GM12878 (cell line): ENCODE results near the gene NKAP. TPM values are rescaled to one million over a fixed set of nuclear protein-coding genes. Genes with fewer than 3 reads are reported as not detected.

Experiments
- ATAC-seq: fragments of 200-7000 bp; cut with Tn5 transposase; 3 replicates; pipeline ENCODE4 v1.9.1; 2020; ENCODE audit warnings: mild to moderate bottlenecking, moderate library complexity
- BruUV-seq: library from RNA; stranded (reverse); fragments of 400-500 nt; replicated peaks from 2 replicates; lab custom pipeline; 2021; lab: Mats Ljungman, UMichigan
- CTCF ChIA-PET: fragments of 300-600 bp; sonication (Branson Sonifier 250); formaldehyde crosslinking; extraction: SDS; loops from one replicate; lab custom pipeline; 2021; ENCODE audit warnings: inconsistent platforms; lab: Yijun Ruan, JAX
- POLR2A ChIA-PET: fragments of 350-600 bp; formaldehyde crosslinking; extraction: SDS; loops from one replicate; lab custom pipeline; 2021; ENCODE audit warnings: inconsistent platforms; lab: Charles Lee
- RAD21 ChIA-PET: fragments of 300-600 bp; sonication (Branson Sonifier 250); formaldehyde crosslinking; loops from one replicate; lab custom pipeline; 2023; ENCODE audit warnings: antibody characterized with exemption; ENCODE audit not compliant: unreplicated experiment; lab: Charles Lee
- SMC1A ChIA-PET: fragments of 300-600 bp; sonication (Branson Sonifier 250); formaldehyde crosslinking; loops from one replicate; lab custom pipeline; 2023; ENCODE audit not compliant: unreplicated experiment, uncharacterized antibody; lab: Charles Lee
- DNase-seq: peaks from one replicate; pipeline ENCODE4 v3.0.0-alpha.2; 2011; ENCODE audit warnings: low read depth, low spot score
- FAIRE-seq: peaks from 3 replicates; lab custom pipeline; 2011; peaks lifted over from hg19 to GRCh38; lab: Jason Lieb, UNC
- H2AFZ ChIP-seq: 2 replicates; pipeline ENCODE4 v1.6.0; 2011; ENCODE audit warnings: low read depth, low read length, control low read depth; ENCODE audit not compliant: control insufficient read depth
- H3K27ac ChIP-seq: 2 replicates; pipeline ENCODE4 v1.5.1; 2011; ENCODE audit warnings: control low read depth; ENCODE audit not compliant: control insufficient read depth, insufficient read depth
- H3K27me3 ChIP-seq, 2 experiments: replicated peaks in 1 of 2; 2 replicates each; pipeline versions ENCODE4 v1.6.0 to v1.6.1; 2011; ENCODE audit warnings: low read length in 1 of 2; ENCODE audit not compliant: control insufficient read depth in 2 of 2, insufficient read depth in 2 of 2
- H3K36me3 ChIP-seq, 2 experiments: 2 replicates each; pipeline ENCODE4 v1.5.1; 2011; ENCODE audit warnings: low read length in 1 of 2; ENCODE audit not compliant: control insufficient read depth in 2 of 2, insufficient read depth in 2 of 2
- H3K4me1 ChIP-seq: 2 replicates; pipeline ENCODE4 v1.6.1; 2011; ENCODE audit warnings: mild to moderate bottlenecking, low read length, moderate library complexity, mixed read lengths; ENCODE audit not compliant: control insufficient read depth, insufficient read depth
- H3K4me2 ChIP-seq: 2 replicates; pipeline ENCODE4 v1.6.0; 2011; ENCODE audit warnings: control low read depth; ENCODE audit not compliant: control insufficient read depth, insufficient read depth
- H3K4me3 ChIP-seq: fragments of 200-600 bp; sonication (generic); 2 replicates; pipeline ENCODE4 v1.5.1; 2016
- H3K79me2 ChIP-seq: 2 replicates; pipeline ENCODE4 v1.6.0; 2011; ENCODE audit warnings: low read length; ENCODE audit not compliant: control insufficient read depth, insufficient read depth
- H3K9ac ChIP-seq: 2 replicates; pipeline ENCODE4 v1.8.0; 2011; ENCODE audit warnings: low read length, control low read depth, mixed read lengths; ENCODE audit not compliant: control insufficient read depth, insufficient read depth
- H3K9me3 ChIP-seq: replicated peaks from 3 replicates; pipeline ENCODE4 v1.5.1; 2011; ENCODE audit warnings: mild to moderate bottlenecking, low read length; ENCODE audit not compliant: control insufficient read depth, insufficient read depth
- H4K20me1 ChIP-seq: 2 replicates; pipeline ENCODE4 v1.6.0; 2011; ENCODE audit not compliant: control insufficient read depth, insufficient read depth
- BACH1 ChIP-seq: fragments of 450-650 bp; IDR thresholded peaks from 2 replicates; pipeline ENCODE4 v1.6.1; 2017; ENCODE audit warnings: mild to moderate bottlenecking, borderline replicate concordance
- CEBPB ChIP-seq, 2 experiments: fragments of 150-350 bp in 1 of 2; IDR thresholded peaks; 2 replicates each; pipeline ENCODE4 v1.6.1; 2012 to 2014; ENCODE audit warnings: low read depth in 2 of 2, low read length in 2 of 2, borderline replicate concordance in 1 of 2, inconsistent platforms in 1 of 2
- CTCF ChIP-seq, 3 experiments: IDR thresholded peaks in 2 of 3; conservative IDR thresholded peaks in 1 of 3; 2 replicates each; pipeline ENCODE4 v1.5.1; 2011; ENCODE audit warnings: low read depth in 3 of 3, low read length in 3 of 3, mild to moderate bottlenecking in 3 of 3, control low read depth in 2 of 3, moderate library complexity in 2 of 3, inconsistent platforms in 1 of 3, mixed read lengths in 1 of 3; ENCODE audit not compliant: control insufficient read depth in 2 of 3, insufficient read depth in 1 of 3; ENCODE audit errors: extremely low read depth in 1 of 3
- FOS ChIP-seq: IDR thresholded peaks from 3 replicates; pipeline ENCODE4 v1.6.1; 2011; ENCODE audit warnings: borderline replicate concordance; ENCODE audit not compliant: insufficient read length; ENCODE audit errors: extremely low read depth
- IKZF1 ChIP-seq: fragments of 450-650 bp; conservative IDR thresholded peaks from 2 replicates; pipeline ENCODE4 v1.6.1; 2017; ENCODE audit warnings: antibody characterized with exemption, mild to moderate bottlenecking
- KDM1A ChIP-seq: fragments of 200-600 bp; sonication (generic); IDR thresholded peaks from 2 replicates; pipeline ENCODE4 v1.6.1; 2016; ENCODE audit warnings: borderline replicate concordance
- RBBP5 ChIP-seq: fragments of 200-600 bp; sonication (generic); conservative IDR thresholded peaks from 2 replicates; pipeline ENCODE4 v1.6.1; 2016
- SIX5 ChIP-seq: IDR thresholded peaks from 2 replicates; pipeline ENCODE4 v1.6.1; 2011; ENCODE audit warnings: mild to moderate bottlenecking, low read depth, low read length, moderate library complexity; ENCODE audit not compliant: severe bottlenecking
- SP1 ChIP-seq: IDR thresholded peaks from one replicate; pipeline ENCODE4 v1.6.1; 2011; ENCODE audit warnings: low read depth, low read length
- SPI1 ChIP-seq: IDR thresholded peaks from 2 replicates; pipeline ENCODE4 v1.6.1; 2011; ENCODE audit warnings: low read depth, mild to moderate bottlenecking, low read length, moderate library complexity, borderline replicate concordance; ENCODE audit not compliant: insufficient read depth
- ZNF24 ChIP-seq: fragments of 450-650 bp; IDR thresholded peaks from 2 replicates; pipeline ENCODE4 v1.6.1; 2017; ENCODE audit warnings: antibody characterized with exemption, mild to moderate bottlenecking
- WGBS: methylation state at CpG from one replicate; pipeline ENCODE4 v1.1.6; 2016; ENCODE audit warnings: low lambda C conversion rate; ENCODE audit not compliant: insufficient replicate concordance, insufficient coverage; ENCODE audit errors: missing lambda C conversion rate; 5-methylcytosine and 5-hydroxymethylcytosine counted together
- in situ Hi-C: fragments of 300-500 bp; cut with MboI; formaldehyde crosslinking; loops from 9 replicates; pipeline ENCODE4 v1.14.3; 2018; ENCODE audit warnings: mixed read lengths
- intact Hi-C: fragments of 100-400 bp; cut with micrococcal nuclease; formaldehyde crosslinking; loops from one replicate; pipeline ENCODE4 v1.14.2; 2022; ENCODE audit not compliant: unreplicated experiment
- polyA plus RNA-seq, 11 experiments: library from polyadenylated mRNA; depleted of rRNA in 4 of 11; unstranded in 6 of 11; stranded (reverse) in 5 of 11; fragments of >200 nt; fragmentation: Nextera tagmentation in 4 of 11; fragmentation: Illumina TruSeq in 1 of 11; extraction: Ambion mirVana in 4 of 11; extraction: Trizol in 1 of 11; gene quantifications; 1 replicate in 1 of 11; 2 replicates in 10 of 11; pipeline versions ENCODE4 v1.2.1 to v1.2.3, GENCODE V29; 2011 to 2016; ENCODE audit warnings: inconsistent platforms in 2 of 11, missing spikeins in 2 of 11, low read depth in 1 of 11
- total RNA-seq, 4 experiments: library from RNA; depleted of rRNA in 3 of 4; stranded (reverse); fragments of >200 nt in 3 of 4; fragmentation: Illumina TruSeq in 1 of 4; extraction: Trizol in 1 of 4; gene quantifications; 2 replicates each; pipeline versions ENCODE4 v1.2.1 to v1.2.3, GENCODE V29; 2013 to 2021

The NKAP gene
- total and polyA plus RNA-seq, 10 of the 15 experiments (the other 5 are each of a cell fraction or from before 2014, with no cell fraction given): 2.4 to 6.9 (median 5.3) TPM

DNA sequence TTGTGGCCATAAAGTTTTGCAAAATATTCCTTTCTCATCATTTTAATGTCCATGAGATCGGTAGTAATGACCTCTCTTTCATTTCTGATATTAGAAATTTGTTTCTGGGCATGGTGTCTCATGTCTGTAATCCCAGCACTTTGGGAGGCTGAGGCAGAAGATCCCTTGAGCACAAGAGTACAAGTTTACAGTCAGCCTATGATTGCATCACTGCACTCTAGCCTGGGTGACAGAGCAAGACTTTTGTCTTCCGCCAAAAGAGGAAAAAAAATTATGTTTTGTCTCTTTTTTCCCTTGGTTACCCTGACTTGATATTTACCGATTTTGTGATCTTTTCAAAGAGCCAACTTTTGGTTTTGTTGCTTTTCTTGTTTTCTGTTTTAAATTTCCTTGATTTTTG, 10.8 kb upstream of the NKAP start:
- ChIA-PET CTCF (no interaction called here), SMC1A (no interaction called here), POLR2A (no interaction called here), RAD21 (no interaction called here)
- ATAC-seq (no peak), DNase-seq (no peak), FAIRE-seq (no peak)
- no peaks in the 10 kb centered on the region; the same call in 2 of the 3 replicates for H3K9me3 ChIP-seq
- H3K9ac ChIP-seq: no peak overlapping the region
- H3K4me3 ChIP-seq: no peak overlapping the region
- no peaks in the 10 kb centered on the region for H3K27me3 ChIP-seq
- H3K36me3 ChIP-seq: no peaks in the 10 kb centered on the region
- in situ Hi-C loops: no loop called here
- H3K79me2 ChIP-seq: no peaks in the 10 kb centered on the region
- BruUV-seq: no TSS peak
- no peak for TF ChIP-seq SP1
- no peak for TF ChIP-seq SPI1
- no peak for TF ChIP-seq RBBP5
- TF ChIP-seq BACH1: no peak
- TF ChIP-seq SIX5: no peak
- TF ChIP-seq ZNF24: no peak
- TF ChIP-seq KDM1A: no peak
- TF ChIP-seq CEBPB (IDR thresholded peaks at IDR 0.05; ENCODE audit: borderline replicate concordance in 1 of 2, low read depth in 2 of 2, low read length in 2 of 2): no peak
- no peak overlapping the region for H3K4me2 ChIP-seq
- H3K4me1 ChIP-seq: no peaks in the 10 kb centered on the region
- H4K20me1 ChIP-seq: no peaks in the 10 kb centered on the region
- H2AFZ ChIP-seq: no peak overlapping the region
- intact Hi-C loops: no loop called here
- WGBS: 30% methylated on average over 3 of the region's 3 CpGs
- no peak overlapping the region for H3K27ac ChIP-seq

DNA sequence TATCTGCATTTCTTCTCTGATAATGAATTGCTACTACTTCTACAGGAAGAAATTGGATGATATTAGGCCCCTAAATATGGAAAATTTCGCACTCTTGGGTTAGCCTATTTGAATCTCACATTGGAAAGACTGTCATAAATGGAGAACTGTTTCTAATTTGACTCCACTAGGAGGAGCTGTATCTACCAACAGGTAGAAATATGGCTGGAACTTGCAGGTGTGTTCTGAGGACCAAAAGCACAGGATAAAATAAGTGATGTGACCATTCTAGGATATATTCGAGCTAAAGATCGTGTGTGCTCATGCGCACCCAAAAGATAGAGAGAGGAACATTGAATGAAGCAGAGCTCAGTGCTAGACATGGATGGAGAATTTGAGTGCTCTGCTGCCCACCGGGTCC, 4.8 kb upstream of the NKAP start:
- H3K4me2 ChIP-seq: no peak overlapping the region
- TF ChIP-seq FOS (no peak), CTCF (IDR thresholded peaks at IDR 0.05 in 2 of 3, conservative IDR thresholded peaks at IDR 0.05 in 1 of 3; ENCODE audit: control insufficient read depth in 2 of 3, extremely low read depth in 1 of 3, insufficient read depth in 1 of 3, low read depth in 3 of 3, low read length in 3 of 3) (peak in 2 of 3 experiments; percentile 10 to 29; a peak in 2 of 6 replicates), IKZF1 (no peak)
- no peaks in the 10 kb centered on the region; a peak in 1 of 4 replicates for H3K27me3 ChIP-seq
- FAIRE-seq (no peak), DNase-seq (no peak), ATAC-seq (no peak)
- ChIA-PET SMC1A (no interaction called here), CTCF (interaction anchor here (0.7 to 1.4 kb wide), 4 partner anchors 18 to 265 kb away, joined by 3 to 4 read pairs (median 3); partner anchors contain the start of gene RPL39), POLR2A (no interaction called here), RAD21 (no interaction called here)
- no peaks in the 10 kb centered on the region for H3K9me3 ChIP-seq
- no peak overlapping the region for H2AFZ ChIP-seq
- H3K27ac ChIP-seq: no peak overlapping the region
- no peaks in the 10 kb centered on the region for H3K4me1 ChIP-seq
- H3K4me3 ChIP-seq: no peak overlapping the region
- no peaks in the 10 kb centered on the region for H3K79me2 ChIP-seq
- no peaks in the 10 kb centered on the region for H3K36me3 ChIP-seq
- 16% methylated on average over 5 of the region's 5 CpGs for WGBS
- intact Hi-C loops (no loop called here), in situ Hi-C loops (no loop called here)
- no peak overlapping the region for H3K9ac ChIP-seq
- BruUV-seq: no TSS peak
- H4K20me1 ChIP-seq: no peaks in the 10 kb centered on the region
